GM12872 (cell line): ENCODE data around the gene ITGB7.

Experiments used
- CTCF ChIP-seq: IDR thresholded peaks from 3 replicates; pipeline ENCODE4 v1.5.1; 2011; ENCODE audit warnings: low read depth, mild to moderate bottlenecking, low read length, moderate library complexity; ENCODE audit not compliant: insufficient read depth

The ITGB7 gene

GRCh38 chr12:53227836-53228235 is 20.8 kb upstream of the ITGB7 start:
- TF ChIP-seq CTCF: no peak

DNA sequence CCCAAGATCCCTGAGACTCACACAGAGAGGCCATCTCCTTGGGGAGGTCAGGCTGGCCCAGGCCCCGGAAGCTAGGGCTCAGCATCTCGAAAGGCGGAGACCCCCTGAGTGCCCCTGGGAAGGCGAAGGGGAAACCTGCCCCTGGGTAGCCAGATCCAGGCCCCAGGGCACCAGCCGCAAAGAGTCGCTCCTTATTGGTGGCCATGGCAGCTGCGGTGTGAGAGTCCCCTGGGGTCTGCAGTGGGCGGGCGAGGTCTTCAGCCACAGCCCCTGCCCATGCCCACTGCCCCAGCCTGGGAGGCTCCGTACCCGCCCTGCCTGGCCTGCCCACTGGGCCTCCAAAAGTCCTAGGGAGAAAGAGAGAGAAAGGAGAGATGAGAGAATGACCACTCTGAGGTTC is 20.3 kb upstream of the ITGB7 start:
- no peak for TF ChIP-seq CTCF

DNA sequence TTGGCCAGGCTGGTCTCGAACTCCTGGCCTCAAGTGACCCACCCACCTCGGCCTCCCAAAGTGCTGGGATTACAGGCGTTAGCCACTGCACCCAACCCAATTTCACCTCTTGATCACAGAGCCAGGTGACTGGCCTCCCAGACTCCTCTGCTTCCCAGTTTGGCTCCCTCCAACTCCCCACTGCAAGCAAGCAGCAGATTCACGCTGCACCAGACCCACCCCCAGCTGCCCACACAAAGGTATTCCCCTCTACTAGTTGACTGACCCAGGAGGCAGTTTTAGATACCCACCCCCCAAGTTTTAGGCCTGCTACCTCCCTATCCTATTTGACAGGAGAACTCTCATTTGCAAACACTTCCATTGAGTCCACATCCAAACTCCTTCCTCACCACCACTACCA is 19.8 kb upstream of the ITGB7 start:
- TF ChIP-seq CTCF: no peak

- TF ChIP-seq CTCF: no peak
Measured at GRCh38 chr12:53225635-53226424, 18.8 kb upstream of the ITGB7 start.

DNA sequence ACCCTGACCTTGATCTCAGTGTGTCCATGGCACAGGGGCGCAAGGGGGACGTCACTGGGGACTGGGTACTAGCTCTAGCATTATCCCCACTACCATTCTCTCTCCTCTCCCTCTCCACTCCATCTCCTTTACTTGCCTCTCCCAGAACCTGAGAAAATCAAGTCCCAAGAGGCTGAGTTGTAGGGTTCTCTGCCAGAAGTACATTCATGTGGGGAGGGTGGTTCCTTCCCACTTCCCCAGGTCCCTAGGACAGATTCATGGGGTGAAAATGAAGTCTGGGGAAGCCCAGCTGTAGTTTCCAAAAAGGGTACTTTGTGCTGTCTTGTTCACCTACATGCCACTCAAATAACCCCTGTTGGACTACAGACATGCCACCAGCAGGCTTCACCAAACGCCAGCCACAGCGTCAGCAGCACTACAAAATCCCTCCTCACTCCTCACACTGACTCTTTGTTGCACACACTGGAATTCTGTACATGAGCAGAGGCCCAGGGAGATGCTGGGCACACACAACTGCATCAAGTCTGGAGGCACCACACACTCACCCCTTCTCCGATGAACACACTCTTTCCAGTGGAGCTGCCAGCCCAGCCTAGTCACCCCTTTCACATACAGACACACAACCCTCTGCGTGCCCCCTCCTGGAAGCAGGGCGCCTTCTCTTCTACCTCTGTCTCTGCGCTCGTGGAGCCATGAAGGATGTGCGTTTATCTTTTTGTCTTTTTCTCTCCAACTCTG is 18.0 kb upstream of the ITGB7 start:
- TF ChIP-seq CTCF: no peak

- TF ChIP-seq CTCF: peak; percentile 26; the same call in 1 of the 3 replicates
Measured at GRCh38 chr12:53224061-53224896, 17.2 kb upstream of the ITGB7 start.
